Jurkat, Clone E6-1 (cell line): ENCODE results near the gene CKAP2.
"Not testable (repeated sequence)": the region's sequence is repeated elsewhere in the genome, so short reads cannot be mapped to it uniquely, and the experiment has no call there.

Experiments used
- DNase-seq: peaks from one replicate; pipeline ENCODE4 v3.0.0-alpha.2; 2011; ENCODE audit warnings: low read depth, low spot score
- H3K4me3 ChIP-seq: 2 replicates; pipeline ENCODE4 v1.5.1; 2011; ENCODE audit warnings: mild to moderate bottlenecking, low read length, control low read depth, moderate library complexity

CKAP2 gene

DNA sequence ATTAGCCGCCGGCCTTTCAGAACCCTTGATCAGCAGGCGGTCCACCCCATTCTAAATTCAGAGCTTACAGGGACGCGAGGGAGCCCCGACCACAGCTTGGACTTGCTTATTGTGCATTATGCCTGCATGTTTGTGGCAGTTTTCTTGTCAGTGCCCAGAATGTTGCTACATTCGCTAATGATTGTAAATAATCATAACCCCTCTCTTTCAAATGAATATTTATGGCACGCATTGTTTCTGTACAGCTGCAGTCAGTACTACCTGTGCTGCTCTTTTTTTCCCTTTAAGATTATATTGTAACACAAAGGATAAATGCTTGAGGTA is 4.5 kb upstream of the CKAP2 start:
- no peak for DNase-seq
- H3K4me3 ChIP-seq, result peak overlapping the region; percentile 40

DNA sequence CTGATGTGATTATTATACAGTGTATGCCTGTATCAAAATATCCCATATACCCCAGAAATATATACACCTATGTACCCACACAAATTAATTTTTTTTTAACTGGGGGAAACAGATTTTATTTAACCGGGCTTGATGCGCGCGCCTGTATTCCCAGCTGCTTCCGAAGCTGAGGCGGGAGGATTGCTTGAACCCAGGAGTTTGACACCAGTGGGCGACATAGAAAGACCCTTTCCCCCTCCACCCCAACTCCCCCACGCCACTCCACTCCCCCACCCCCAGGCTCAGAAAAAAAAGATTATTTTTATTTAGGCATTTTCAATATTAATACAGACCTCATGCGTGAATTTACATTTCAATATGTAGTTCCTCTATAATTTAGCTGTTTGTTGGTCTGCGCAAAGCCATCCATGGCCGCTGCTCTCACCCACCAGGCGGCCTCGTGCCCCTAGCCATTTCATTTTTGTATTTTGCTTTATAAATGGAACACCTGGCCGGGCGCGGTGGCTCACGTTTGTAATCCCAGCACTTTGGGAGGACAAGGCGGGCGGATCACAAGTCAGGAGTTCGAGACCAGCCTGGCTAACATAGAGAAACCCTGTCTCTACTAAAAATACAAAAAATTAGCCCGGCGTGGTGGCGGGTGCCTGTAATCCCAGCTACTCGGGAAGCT is 4.0 kb upstream of the CKAP2 start:
- no peak for DNase-seq
- H3K4me3 ChIP-seq, result no peak overlapping the region

GRCh38 chr13:52452470-52452869 is 2.8 kb upstream of the CKAP2 start:
- H3K4me3 ChIP-seq, result no peak overlapping the region
- no peak for DNase-seq

DNA sequence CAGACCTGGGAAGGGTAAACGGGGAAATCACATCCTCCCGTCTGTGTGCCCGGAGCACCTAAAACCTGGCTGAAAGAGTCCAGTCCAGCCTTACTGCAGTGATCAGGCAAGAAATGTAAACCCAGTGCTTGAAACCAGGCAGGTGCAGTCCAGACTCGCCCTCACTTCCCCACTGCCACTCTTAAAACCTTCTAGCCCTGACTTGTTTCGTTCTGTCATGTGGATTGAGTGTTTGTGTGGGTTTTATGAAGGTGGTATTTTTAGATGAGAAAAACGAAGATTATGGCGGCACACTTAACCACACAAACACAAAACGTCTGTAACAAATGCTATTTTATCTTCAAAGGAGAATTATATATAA is 839 bp upstream of the CKAP2 start:
- peak; percentile 35 for DNase-seq
- peak overlapping the region; percentile 82 for H3K4me3 ChIP-seq

- peak; percentile 70 for DNase-seq
These were observed 381 bp downstream of the CKAP2 start for GRCh38 chr13:52455677-52456041.

DNA sequence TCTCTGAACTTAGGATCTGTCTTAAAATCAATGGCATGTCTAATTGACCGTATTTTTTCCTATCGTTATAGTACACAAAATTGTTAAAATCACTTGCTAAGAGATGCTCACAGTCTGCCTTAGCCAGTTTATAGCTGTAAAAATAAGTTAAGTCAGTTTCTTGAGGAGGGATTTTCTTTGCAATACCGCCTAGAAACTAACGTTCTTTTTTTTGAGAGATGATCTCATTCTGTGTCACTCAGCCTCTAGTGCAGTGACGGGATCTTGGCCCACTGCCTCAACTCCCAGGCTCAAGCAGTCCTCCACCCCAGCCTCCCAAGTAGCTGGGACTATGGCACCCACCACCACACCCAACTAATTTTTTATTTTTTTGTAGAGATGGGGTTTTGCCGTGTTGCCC is 4.4 kb downstream of the CKAP2 start:
- DNase-seq, result no peak
- H3K4me3 ChIP-seq, result no peak overlapping the region

More at GRCh38 chr13:52455677-52456041, 381 bp downstream of the CKAP2 start:
- peak overlapping the region; percentile 82 for H3K4me3 ChIP-seq

DNA sequence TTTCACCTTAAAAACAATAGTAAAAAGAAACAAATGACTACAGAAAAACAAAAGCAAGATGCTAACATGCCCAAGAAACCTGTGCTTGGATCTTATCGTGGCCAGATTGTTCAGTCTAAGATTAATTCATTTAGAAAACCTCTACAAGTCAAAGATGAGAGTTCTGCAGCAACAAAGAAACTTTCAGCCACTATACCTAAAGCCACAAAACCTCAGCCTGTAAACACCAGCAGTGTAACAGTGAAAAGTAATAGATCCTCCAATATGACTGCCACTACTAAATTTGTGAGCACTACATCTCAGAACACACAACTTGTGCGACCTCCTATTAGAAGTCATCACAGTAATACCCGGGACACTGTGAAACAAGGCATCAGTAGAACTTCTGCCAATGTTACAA is 6.0 kb downstream of the CKAP2 start:
- peak; percentile 68 for DNase-seq
- no peak overlapping the region for H3K4me3 ChIP-seq

DNA sequence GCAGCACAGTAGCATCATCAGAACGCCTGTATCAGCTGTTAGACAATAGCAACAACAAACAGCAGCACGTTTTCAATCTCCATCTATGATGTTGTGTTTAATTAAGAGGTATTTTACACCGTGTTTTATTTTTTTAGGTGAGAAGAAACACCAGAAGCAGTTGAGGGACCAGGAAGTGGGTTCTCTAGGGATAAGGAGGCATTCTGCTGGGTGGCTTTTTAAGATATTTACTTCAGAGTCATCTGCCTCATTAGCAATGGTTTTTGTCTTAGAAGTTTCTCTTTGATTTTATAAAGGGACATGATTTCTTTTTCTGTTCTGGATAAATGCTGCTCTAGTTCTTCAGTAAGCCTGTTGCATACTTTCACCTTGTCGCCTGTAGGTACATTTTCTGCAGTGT is 8.2 kb downstream of the CKAP2 start:
- H3K4me3 ChIP-seq, result no peak overlapping the region
- DNase-seq, result peak; percentile 56

DNA sequence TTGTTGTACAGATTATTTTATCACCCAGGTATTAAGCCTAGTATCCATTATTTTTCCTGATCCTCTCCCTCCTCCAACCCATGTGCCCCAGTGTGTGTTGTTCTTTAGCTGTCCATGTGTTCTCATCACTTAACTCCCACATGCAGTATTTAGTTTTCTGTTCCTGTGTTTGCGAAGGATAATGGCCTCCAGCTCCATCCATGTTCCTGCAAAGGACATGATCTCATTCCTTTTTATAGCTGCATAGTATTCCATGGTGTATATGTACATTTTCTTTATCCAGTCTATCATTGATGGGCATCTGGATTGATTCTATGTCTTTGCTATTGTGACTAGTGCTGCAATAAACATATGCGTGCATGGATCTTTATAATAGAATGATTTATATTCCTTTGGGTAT is 13.2 kb downstream of the CKAP2 start:
- not testable (repeated sequence) for DNase-seq

DNA sequence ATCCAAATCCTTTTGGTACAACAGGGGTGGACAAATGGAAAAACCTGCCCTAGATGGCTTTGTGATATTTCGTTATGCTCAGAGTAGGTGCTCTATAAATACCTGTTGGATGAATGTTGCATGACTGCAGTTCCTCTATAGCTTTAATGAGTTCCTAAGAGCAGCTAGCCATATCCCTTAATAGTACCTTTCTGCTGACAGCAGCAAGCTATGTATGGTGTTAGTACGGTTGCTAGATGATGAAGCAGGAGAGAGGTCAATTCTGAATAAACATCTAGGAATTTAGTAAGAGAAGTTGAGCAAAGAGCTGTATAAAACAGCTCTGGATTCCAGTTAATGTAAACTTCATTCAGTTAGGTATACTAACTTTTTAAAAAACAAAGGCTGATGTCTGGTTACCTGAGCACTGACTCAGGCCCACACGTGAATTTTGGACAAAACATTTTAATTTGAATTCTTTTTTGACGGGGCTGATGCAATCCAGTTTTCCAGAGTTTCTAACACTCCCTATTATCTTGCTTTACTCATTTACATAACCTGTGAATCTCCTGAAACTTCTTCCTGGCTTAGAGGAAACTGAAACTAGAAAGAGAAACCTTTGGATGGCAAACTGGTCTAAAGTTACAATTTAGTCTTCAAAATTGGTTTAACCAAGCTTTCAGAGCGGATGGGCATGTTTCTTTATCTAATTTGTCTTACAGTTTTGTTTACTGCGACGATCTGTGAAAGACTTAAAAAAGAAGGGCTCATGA is 25.6 kb downstream of the CKAP2 start:
- DNase-seq, result not testable (repeated sequence)

More for the DNA sequence above, 13.2 kb downstream of the CKAP2 start:
- not testable (repeated sequence) for H3K4me3 ChIP-seq

GRCh38 chr13:52487078-52487477 is 31.8 kb downstream of the CKAP2 start:
- DNase-seq, H3K4me3 ChIP-seq: not testable (repeated sequence)

More for the DNA sequence above, 25.6 kb downstream of the CKAP2 start:
- H3K4me3 ChIP-seq, result not testable (repeated sequence)

DNA sequence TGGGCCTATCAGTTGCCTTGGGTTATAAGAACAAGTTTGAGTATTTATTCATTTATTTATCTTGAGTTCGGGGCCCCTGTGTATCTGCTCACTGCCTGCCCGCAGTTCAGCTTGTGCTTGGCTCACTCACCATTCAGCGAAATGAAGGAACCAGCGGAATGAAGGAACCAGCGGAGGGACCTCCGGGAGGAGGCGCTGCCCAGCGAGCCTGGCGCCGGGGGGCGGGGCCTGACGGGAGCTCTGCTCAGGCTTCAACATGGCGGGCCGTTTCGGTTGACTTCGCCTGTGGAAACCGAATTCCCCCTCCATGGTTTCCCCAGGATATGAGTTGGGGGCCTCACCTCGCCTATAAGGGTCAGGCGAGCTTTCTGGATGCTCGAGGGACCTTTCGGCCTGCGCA is 33.5 kb downstream of the CKAP2 start:
- DNase-seq, H3K4me3 ChIP-seq: not testable (repeated sequence)

DNA sequence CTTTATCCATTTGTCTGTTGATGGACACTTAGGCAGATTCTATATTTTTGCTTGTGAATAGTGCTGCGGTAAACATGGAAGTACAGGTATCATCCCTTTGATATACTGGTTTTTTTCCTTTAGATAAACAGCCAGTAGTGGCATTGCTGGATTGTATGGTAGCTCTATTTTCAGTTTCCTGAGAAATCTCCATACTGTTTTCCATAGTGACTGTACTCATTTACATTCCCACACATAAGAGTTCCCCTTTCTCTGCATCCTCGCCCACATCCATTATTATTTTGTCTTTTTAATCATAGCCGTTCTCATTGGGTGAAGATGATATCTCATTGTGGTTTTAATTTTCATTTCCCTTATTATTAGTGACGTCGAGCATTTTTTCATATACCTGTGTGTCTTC is 35.7 kb downstream of the CKAP2 start:
- H3K4me3 ChIP-seq, DNase-seq: not testable (repeated sequence)

DNA sequence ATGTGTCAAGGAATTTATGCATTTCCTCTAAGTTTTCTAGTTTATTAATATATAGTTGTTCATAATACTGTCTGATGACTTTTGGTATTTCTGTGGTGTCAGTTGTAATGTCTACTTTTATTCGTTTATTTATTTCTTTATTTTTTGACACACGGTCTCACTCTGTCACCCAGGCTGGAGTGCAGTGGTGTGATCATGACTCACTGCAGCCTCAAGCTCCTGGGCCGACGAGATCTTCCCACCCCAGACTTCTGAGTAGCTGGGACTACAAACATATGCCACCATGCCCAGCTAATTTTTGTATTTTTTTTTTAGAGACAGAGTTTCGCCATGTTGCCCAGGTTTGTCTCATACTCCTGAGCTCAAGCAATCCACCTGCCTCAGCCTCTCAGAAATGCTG is 39.0 kb downstream of the CKAP2 start:
- H3K4me3 ChIP-seq, DNase-seq: not testable (repeated sequence)

GRCh38 chr13:52497979-52498378 is 42.7 kb downstream of the CKAP2 start:
- H3K4me3 ChIP-seq, result not testable (repeated sequence)
- peak; percentile 7 for DNase-seq

DNA sequence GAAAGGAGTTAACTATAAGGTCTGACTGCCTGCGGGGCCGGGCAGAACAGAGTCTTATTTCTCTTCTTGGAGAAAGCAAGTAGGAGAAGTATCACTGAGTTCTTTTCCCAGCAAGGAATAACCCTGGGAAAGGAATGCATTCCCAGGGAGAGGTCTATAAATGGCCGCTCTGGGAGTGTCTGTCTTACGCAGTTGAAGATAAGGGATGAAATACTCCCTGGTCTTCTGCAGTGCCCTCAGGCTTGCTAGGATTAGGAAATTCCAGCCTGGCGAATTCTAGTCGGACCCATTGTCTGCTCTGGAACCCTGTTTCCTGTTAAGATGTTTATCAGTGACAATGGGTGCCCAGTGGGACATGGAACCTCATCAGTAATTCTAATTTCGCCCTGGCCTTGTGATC is 47.0 kb downstream of the CKAP2 start:
- DNase-seq, H3K4me3 ChIP-seq: not testable (repeated sequence)

- not testable (repeated sequence) for DNase-seq
These were observed 50.6 kb downstream of the CKAP2 start for GRCh38 chr13:52505843-52506242.

DNA sequence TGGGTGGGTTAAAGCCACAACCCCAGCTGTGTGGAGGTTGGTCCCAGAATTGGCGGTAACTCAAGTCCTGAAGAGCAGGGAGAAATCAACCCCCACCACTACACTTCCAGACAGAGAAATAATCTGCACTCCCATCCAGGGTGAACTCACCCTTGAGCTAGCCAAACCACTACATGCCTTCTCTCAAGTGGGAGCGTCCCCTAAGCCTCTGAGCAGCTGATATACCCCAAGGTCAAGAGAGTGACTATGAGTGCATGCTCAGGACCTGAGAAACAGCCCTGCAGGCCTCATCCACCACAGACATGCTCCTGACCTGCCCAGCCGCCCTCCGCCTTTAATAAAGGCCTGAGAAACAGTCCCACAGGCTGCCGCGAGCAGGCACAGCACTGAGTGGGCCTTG is 54.3 kb downstream of the CKAP2 start:
- H3K4me3 ChIP-seq, DNase-seq: not testable (repeated sequence)

More at GRCh38 chr13:52505843-52506242, 50.6 kb downstream of the CKAP2 start:
- not testable (repeated sequence) for H3K4me3 ChIP-seq

GRCh38 chr13:52510221-52510797 is 55.0 kb downstream of the CKAP2 start:
- not testable (repeated sequence) for DNase-seq, H3K4me3 ChIP-seq

GRCh38 chr13:52511598-52511997 is 56.3 kb downstream of the CKAP2 start:
- not testable (repeated sequence) for DNase-seq, H3K4me3 ChIP-seq
